Measurements from ENCODE around the gene COG5. TPM values are rescaled to one million over a fixed set of nuclear protein-coding genes. Genes with fewer than 3 reads are reported as not detected.

The COG5 gene
- total RNA-seq, 1 experiment from 2014 or later, result 20.2 TPM

DNA sequence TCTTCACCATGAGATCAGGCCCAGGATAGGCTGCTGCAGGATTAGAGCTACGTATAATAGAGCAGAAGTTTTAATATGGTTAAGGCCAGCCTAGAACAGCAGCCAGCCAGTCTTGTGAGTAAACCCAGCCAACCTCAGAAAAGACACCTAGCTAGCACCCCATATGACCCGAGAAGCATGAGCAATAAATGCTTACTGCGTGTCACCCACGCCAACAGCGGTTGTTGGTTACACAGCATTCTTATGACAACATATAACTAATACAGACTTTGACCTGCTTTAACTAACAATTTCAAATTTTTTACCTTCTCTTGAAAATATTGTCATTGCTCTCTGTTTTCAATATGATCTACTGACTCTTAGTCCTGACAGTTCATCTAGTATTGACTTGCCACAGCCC lies 289.2 kb downstream of the COG5 start:
- Histone ChIP-seq H3K4me1 (ENCODE audit: insufficient read depth, low read length) (no peaks in the 10 kb centered on the region), H3K9me3 (ENCODE audit: control insufficient read depth, low read depth, low read length) (no peaks in the 10 kb centered on the region), H2AK5ac (ENCODE audit: insufficient read length, low read length) (no peak overlapping the region), H3K23ac (ENCODE audit: insufficient read length, low read depth, low read length) (no peak overlapping the region), H4K8ac (replicated peaks; ENCODE audit: insufficient read length, low read depth, low read length) (no peak overlapping the region), H2BK15ac (ENCODE audit: low read depth, low read length) (no peak overlapping the region), H2BK5ac (ENCODE audit: insufficient read length, low read length) (no peak overlapping the region), H3K9ac (ENCODE audit: extremely low read depth, insufficient read length, low read length) (no peak overlapping the region), H3T11ph (ENCODE audit: low read length) (no peak overlapping the region), H3K79me2 (ENCODE audit: insufficient read depth, low read length) (no peaks in the 10 kb centered on the region), H3K27ac (ENCODE audit: insufficient read length, low read depth, low read length) (no peak overlapping the region), H3K14ac (ENCODE audit: insufficient read depth, low read length) (no peak overlapping the region), H2BK120ac (ENCODE audit: low read depth, low read length, poor library complexity, severe bottlenecking) (no peak overlapping the region), H3K4me2 (ENCODE audit: insufficient read depth, insufficient read length, low read length) (no peak overlapping the region), H2AFZ (ENCODE audit: low read length) (no peak overlapping the region), H3K18ac (ENCODE audit: insufficient read length, low read depth, low read length) (no peak overlapping the region), H3K27me3 (ENCODE audit: insufficient read depth, low read length) (no peaks in the 10 kb centered on the region), H3K4ac (ENCODE audit: low read depth, low read length) (no peak overlapping the region), H3K56ac (ENCODE audit: insufficient read length, low read depth, low read length) (no peak overlapping the region), H4K20me1 (ENCODE audit: control insufficient read depth, insufficient read depth, insufficient read length) (no peaks in the 10 kb centered on the region), H2BK12ac (ENCODE audit: insufficient read length, low read depth, low read length) (no peak overlapping the region), H3K23me2 (ENCODE audit: insufficient read length, low read depth, low read length, poor library complexity, severe bottlenecking) (no peaks in the 10 kb centered on the region), H2BK20ac (ENCODE audit: low read depth, low read length, poor library complexity, severe bottlenecking) (no peak overlapping the region), H4K5ac (ENCODE audit: insufficient read length, low read depth, low read length) (no peak overlapping the region), H4K91ac (ENCODE audit: insufficient read length, low read depth, low read length) (no peak overlapping the region), H3K79me1 (ENCODE audit: insufficient read depth, low read depth, low read length, poor library complexity, severe bottlenecking) (no peaks in the 10 kb centered on the region)
- no CpG with 5 or more reads among the region's 5 CpGs for WGBS (ENCODE audit: extremely low coverage, insufficient read length, low lambda C conversion rate)
- Mint-ChIP-seq H3K36me3 (ENCODE audit: insufficient read depth in 1 of 3, low read depth in 3 of 3) (peaks cover 0 to 9% (median 0%) of the 10 kb centered on the region in 3 experiments; a peak in 3 of 7 replicates), H3K9me3 (no peaks in the 10 kb centered on the region), H3K4me3 (no peak overlapping the region), H3K27me3 (ENCODE audit: low read depth) (no peaks in the 10 kb centered on the region), H3K4me1 (no peaks in the 10 kb centered on the region), H3K27ac (peak overlapping the region in 1 of 3 experiments; percentile 89; a peak in 1 of 7 replicates)
- DNase-seq, result no peak
- TF ChIP-seq, protein P1, sequence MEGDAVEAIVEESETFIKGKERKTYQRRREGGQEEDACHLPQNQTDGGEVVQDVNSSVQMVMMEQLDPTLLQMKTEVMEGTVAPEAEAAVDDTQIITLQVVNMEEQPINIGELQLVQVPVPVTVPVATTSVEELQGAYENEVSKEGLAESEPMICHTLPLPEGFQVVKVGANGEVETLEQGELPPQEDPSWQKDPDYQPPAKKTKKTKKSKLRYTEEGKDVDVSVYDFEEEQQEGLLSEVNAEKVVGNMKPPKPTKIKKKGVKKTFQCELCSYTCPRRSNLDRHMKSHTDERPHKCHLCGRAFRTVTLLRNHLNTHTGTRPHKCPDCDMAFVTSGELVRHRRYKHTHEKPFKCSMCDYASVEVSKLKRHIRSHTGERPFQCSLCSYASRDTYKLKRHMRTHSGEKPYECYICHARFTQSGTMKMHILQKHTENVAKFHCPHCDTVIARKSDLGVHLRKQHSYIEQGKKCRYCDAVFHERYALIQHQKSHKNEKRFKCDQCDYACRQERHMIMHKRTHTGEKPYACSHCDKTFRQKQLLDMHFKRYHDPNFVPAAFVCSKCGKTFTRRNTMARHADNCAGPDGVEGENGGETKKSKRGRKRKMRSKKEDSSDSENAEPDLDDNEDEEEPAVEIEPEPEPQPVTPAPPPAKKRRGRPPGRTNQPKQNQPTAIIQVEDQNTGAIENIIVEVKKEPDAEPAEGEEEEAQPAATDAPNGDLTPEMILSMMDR (conservative IDR thresholded peaks at IDR 0.05), result no peak

Measured in H9 (cell line).